GM19372 (cell line): Measurements from ENCODE around the gene PYDC1.
"Not testable (repeated sequence)": the region's sequence is repeated elsewhere in the genome, so short reads cannot be mapped to it uniquely, and the experiment has no call there.

Experiments used
- ATAC-seq: cut with Tn5 transposase; IDR thresholded peaks from one replicate; pipeline ENCODE4 v1.9.1; 2021; ENCODE audit warnings: mild to moderate bottlenecking, low read depth, moderate library complexity; ENCODE audit not compliant: unreplicated experiment

PYDC1 gene

GRCh38 chr16:31216422-31217135, at the start of gene PYDC1:
TSS of gene PYDC1 (minus strand) at chr16:31217135. CDS start at chr16:31217028, 107 bp downstream.
- no peak for ATAC-seq

GRCh38 chr16:31265329-31266245, 48.7 kb upstream of the PYDC1 start:
- no peak for ATAC-seq

GRCh38 chr16:31262084-31262483, 45.1 kb upstream of the PYDC1 start:
- no peak for ATAC-seq

DNA sequence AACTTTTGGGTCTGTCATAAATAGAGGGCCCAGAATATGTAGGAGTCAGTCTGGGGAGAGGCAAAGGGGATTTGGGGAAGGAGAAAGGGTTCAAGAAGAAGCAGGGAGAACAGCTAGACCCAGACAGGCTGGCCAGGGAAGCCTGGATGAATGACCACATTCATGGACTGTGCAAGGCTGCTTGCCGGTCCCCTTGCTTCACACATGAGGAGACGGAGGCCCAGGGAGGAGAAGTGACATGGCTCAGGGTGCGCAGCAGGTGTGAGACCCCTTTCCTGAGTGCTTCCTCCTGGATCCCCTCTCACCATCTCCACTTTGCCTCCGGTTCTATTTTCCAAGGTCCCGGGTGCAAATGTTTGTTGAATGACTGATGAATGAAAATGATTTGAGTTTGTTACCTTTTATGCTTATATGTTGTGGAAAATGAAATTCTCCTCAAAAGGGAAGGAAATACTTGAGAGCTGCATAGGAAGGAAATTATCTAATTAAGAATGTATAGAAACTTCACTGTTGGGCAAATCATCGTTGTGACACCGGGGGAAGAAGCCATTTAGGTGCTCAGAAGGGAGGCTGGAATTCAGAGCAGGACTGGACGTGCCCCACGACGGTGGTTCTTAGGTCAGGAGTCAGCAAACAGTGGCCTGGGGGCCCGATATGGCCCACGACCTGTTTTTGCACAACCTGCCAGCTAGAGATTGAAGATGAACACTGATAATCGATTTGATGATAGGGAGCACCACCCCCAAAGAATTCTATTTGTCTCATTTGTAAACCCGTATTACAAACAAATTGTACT, 43.4 kb upstream of the PYDC1 start:
- ATAC-seq, result no peak

- ATAC-seq, result no peak
Measured at GRCh38 chr16:31258366-31258765, 41.4 kb upstream of the PYDC1 start.

GRCh38 chr16:31256466-31256865, 39.5 kb upstream of the PYDC1 start:
- ATAC-seq, result no peak

GRCh38 chr16:31253642-31254045, 36.7 kb upstream of the PYDC1 start:
- ATAC-seq, result no peak

GRCh38 chr16:31251435-31251834, 34.5 kb upstream of the PYDC1 start:
- no peak for ATAC-seq

DNA sequence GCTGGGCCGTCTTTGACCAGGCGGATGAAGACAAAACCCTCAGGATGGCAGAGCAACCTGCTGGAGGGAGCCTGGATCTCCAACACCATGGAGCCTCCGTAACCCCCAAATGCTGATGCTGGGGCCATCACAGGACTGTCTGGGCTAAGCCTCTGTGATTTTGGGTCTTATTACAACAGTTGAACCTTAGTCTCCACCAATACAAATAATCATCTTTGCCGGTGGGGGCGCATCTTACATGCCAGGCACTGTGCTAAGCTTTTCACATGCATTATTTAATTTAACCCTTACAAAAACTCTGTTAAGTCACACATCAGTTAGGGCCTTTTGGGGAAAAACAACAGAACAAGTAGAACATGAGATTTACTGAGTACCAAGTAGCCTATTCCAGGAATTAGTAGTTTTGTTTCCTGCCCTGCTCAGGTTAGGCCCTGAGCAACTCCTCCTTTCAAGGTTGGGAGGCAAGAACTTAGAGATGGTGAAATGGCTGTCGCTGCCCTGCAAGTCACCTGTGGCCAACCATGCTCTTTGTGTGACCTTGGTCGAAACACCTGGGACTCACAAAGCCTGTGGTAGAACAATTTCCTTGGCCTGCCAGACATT, 33.9 kb upstream of the PYDC1 start:
- no peak for ATAC-seq

GRCh38 chr16:31248344-31248743, 31.4 kb upstream of the PYDC1 start:
- ATAC-seq, result no peak

GRCh38 chr16:31246296-31246695, 29.4 kb upstream of the PYDC1 start:
- no peak for ATAC-seq

DNA sequence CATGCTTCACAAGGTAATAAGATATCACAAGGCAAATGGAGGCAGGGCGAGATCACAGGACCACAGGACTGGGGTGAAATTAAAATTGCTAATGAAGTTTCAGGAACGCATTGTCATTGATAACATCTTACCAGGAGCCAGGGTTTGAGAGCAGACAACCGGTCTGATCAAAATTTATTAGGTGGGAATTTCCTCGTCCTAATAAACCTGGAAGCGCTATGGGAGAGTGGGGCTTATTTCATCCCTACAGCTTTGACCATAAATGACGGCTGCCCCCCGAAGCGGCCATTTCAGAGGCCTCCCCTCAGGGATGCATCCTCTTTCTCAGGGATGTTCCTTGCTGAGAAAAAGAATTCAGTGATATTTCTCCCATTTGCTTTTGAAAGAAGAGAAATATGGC, 28.7 kb upstream of the PYDC1 start:
- not testable (repeated sequence) for ATAC-seq

GRCh38 chr16:31243734-31244670, 27.1 kb upstream of the PYDC1 start:
- no peak for ATAC-seq

- no peak for ATAC-seq
Measured at GRCh38 chr16:31242206-31242605, 25.3 kb upstream of the PYDC1 start.

- ATAC-seq, result no peak
Measured at GRCh38 chr16:31238041-31238440, 21.1 kb upstream of the PYDC1 start.

DNA sequence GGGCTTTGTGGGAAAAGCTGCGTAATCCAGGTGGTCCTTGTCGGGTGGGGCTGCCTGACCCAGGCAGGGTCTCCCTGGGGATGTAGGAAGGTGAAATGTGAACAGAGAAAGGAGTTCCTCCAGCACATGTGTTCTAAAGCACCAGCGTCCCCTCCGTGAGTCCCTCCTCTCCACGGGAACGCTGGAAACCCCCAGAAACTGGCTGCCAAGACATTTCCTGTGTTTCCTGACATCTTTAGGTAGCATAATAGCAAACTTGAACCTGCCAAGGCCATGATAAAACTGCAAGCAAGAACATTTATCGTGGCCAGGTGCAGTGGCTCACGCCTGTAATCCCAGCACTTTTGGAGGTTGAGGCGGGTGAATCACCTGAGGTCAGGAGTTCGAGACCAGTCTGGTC, 12.6 kb upstream of the PYDC1 start:
- ATAC-seq, result no peak

DNA sequence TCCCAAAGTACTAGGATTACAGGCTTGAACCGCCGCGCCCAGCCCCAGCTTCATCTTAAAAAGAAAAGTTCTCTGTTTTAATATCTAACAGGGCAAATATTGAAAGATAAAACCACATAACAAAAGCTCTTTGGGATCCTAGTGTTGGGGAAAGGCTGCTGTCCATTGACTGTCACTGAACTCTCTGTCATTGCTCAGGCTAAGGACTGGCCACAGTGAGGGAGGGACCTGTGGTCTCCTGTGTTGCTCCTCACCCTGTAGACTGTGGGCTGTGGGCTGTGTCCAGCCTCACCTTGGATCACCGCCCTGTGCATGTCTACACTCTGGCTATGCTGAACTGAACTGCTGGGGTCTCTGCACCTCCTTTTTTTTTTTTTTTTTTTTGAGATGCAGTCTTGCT, 11.3 kb upstream of the PYDC1 start:
- no peak for ATAC-seq

DNA sequence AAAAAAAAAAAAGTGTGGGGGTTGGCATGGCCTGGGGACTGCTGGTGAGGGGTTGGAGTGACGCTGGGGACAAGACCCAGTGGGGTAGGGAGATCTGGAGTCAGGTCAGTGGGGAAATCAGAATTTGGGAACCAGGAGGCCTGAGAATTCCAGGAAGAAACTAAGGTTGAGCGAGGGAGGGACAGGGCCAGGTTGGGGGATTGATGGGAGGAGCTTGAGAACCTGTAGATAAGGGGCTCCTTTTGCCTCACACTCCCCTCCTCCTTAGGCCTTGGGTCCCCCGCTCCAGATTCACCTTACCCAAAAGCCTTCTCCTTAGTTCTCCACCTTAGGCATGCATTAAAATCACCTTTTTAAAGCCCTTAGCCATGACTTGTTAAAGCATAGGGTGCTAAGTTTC, 8.3 kb upstream of the PYDC1 start:
- ATAC-seq, result no peak
